Stomach (tissue), 9 donors: ENCODE results near the gene FHOD1. TPM values are rescaled to one million over a fixed set of nuclear protein-coding genes. Genes with fewer than 3 reads are reported as not detected.
A peak's percentile ranks its signal among the peaks of the same experiment; 100 is the strongest.

Source experiments
- DNase-seq, 2 donors: peaks; one replicate each; pipeline versions ENCODE4 v3.0.0 to v3.0.0-alpha.2; 2013 to 2019
- H3K27ac ChIP-seq, 5 donors: fragments of 200-600 bp in 4 of 5; sonication (generic) in 4 of 5; one replicate each; pipeline ENCODE4 v1.5.1; 2013 to 2019; ENCODE audit warnings: mild to moderate bottlenecking in 1 of 5, moderate library complexity in 1 of 5
- H3K27me3 ChIP-seq, 3 donors: fragments of 200-600 bp; sonication (generic); one replicate each; pipeline ENCODE4 v1.5.1; 2017 to 2019; ENCODE audit warnings: mixed run types in 1 of 3
- H3K36me3 ChIP-seq, 4 donors: fragments of 200-600 bp; sonication (generic); 1 replicate in 3 of 4; 2 replicates in 1 of 4; pipeline ENCODE4 v1.5.1; 2016 to 2019
- H3K4me1 ChIP-seq, 4 donors: fragments of 200-600 bp; sonication (generic); one replicate each; pipeline ENCODE4 v1.5.1; 2016 to 2019
- H3K4me3 ChIP-seq, 4 donors: fragments of 200-600 bp; sonication (generic) in 3 of 4; one replicate each; pipeline ENCODE4 v1.5.1; 2016 to 2019; ENCODE audit warnings: mild to moderate bottlenecking in 1 of 4
- H3K9me3 ChIP-seq, 4 donors: fragments of 200-600 bp; sonication (generic); one replicate each; pipeline ENCODE4 v1.5.1; 2016 to 2019
- EP300 ChIP-seq: sonication (generic); formaldehyde crosslinking; IDR thresholded peaks from one replicate; pipeline ENCODE4 v1.6.1; 2017; ENCODE audit warnings: antibody characterized with exemption
- POLR2A ChIP-seq, 4 donors: fragments of 450-650 bp; IDR thresholded peaks; one replicate each; pipeline ENCODE4 v1.6.1; 2016; ENCODE audit warnings: antibody characterized with exemption in 4 of 4, control low read depth in 2 of 4, mild to moderate bottlenecking in 1 of 4, moderate library complexity in 1 of 4
- POLR2AphosphoS5 ChIP-seq, 3 donors: sonication (generic); formaldehyde crosslinking; IDR thresholded peaks; one replicate each; pipeline ENCODE4 v1.6.1; 2016; ENCODE audit warnings: antibody characterized with exemption in 3 of 3
- WGBS, 5 donors: extraction: QIAGEN DNeasy Blood & Tissue Kit in 3 of 5; methylation state at CpG; one replicate each; pipeline versions ENCODE4 v1.1.5 to v1.1.7; 2013 to 2018; 5-methylcytosine and 5-hydroxymethylcytosine counted together
- intact Hi-C: fragments of 100-400 bp; cut with DNase I; formaldehyde crosslinking; loops from one replicate; pipeline ENCODE4 v1.15.1; 2023; ENCODE audit warnings: low total_unique reads
- polyA plus RNA-seq, 3 donors: library from polyadenylated mRNA; stranded (reverse); fragments of 200-250 nt; gene quantifications; one replicate each; pipeline ENCODE4 v1.2.3, GENCODE V29; 2013
- small RNA-seq, 4 donors: library from RNA; depleted of rRNA; stranded (forward); fragments of <200 nt; gene quantifications; one replicate each; pipeline ENCODE3, GENCODE V24; 2016
- total RNA-seq, 5 donors: library from RNA; depleted of rRNA; stranded (reverse); fragments of >200 nt; gene quantifications; one replicate each; pipeline versions ENCODE4 v1.1.0 to v1.2.3, GENCODE V29; 2014 to 2016
- TF ChIP-seq, protein P1 (sequence below), 7 experiments: fragments of 450-650 bp in 4 of 7; fragments of 200-600 bp in 3 of 7; sonication (generic) in 3 of 7; IDR thresholded peaks; one replicate each; pipeline ENCODE4 v1.5.1; 2016 to 2019; ENCODE audit warnings: antibody characterized with exemption in 7 of 7, control low read depth in 2 of 7, mild to moderate bottlenecking in 1 of 7
- donor health status: healthy with polysubstance abuse.
- donor health status: Bipolar disorder and iron deficiency.
- donor health status: healthy.

FHOD1 gene
- total and polyA plus RNA-seq, 8 donors: 6.1 to 101 (median 17.5) TPM

DNA sequence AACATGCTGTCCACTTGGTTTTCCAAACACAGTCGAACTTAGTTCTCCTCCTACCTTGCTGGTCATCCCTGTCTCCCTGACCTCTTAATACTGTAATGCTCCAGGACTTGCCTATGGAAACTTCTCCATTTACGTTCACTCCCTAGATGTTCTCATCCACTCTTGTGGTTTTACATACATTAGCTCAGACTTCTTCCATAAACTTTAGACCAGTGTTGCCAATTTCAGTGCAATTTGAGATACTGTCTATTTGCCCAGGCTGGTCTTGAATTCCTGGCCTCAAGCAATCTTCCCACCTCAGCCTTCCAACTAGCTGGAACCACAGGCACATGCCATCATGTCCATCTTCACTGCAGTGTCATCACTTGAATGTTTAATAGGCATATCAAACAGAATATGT, 65.0 kb downstream of the FHOD1 start:
- Histone ChIP-seq H3K9me3 (no peaks in the 10 kb centered on the region), H3K36me3 (no peaks in the 10 kb centered on the region), H3K27me3 (peaks cover 0 to 7% (median 0%) of the 10 kb centered on the region in 3 donors), H3K4me1 (peaks cover 37 to 80% (median 57%) of the 10 kb centered on the region in 4 donors), H3K27ac (peak overlapping the region in 3 of 5 donors; percentile 95 to 97 (median 96)), H3K4me3 (no peak overlapping the region)
- WGBS, 5 donors: 76 to 93% (median 87%) methylated on average over 2 of the region's 2 CpGs
- no peak for DNase-seq
- intact Hi-C loops: no loop called here
- TF ChIP-seq POLR2AphosphoS5 (IDR thresholded peaks at IDR 0.05) (no peak), POLR2A (IDR thresholded peaks at IDR 0.05) (no peak), EP300 (no peak)
- TF ChIP-seq, protein P1, sequence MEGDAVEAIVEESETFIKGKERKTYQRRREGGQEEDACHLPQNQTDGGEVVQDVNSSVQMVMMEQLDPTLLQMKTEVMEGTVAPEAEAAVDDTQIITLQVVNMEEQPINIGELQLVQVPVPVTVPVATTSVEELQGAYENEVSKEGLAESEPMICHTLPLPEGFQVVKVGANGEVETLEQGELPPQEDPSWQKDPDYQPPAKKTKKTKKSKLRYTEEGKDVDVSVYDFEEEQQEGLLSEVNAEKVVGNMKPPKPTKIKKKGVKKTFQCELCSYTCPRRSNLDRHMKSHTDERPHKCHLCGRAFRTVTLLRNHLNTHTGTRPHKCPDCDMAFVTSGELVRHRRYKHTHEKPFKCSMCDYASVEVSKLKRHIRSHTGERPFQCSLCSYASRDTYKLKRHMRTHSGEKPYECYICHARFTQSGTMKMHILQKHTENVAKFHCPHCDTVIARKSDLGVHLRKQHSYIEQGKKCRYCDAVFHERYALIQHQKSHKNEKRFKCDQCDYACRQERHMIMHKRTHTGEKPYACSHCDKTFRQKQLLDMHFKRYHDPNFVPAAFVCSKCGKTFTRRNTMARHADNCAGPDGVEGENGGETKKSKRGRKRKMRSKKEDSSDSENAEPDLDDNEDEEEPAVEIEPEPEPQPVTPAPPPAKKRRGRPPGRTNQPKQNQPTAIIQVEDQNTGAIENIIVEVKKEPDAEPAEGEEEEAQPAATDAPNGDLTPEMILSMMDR (IDR thresholded peaks at IDR 0.05): no peak

DNA sequence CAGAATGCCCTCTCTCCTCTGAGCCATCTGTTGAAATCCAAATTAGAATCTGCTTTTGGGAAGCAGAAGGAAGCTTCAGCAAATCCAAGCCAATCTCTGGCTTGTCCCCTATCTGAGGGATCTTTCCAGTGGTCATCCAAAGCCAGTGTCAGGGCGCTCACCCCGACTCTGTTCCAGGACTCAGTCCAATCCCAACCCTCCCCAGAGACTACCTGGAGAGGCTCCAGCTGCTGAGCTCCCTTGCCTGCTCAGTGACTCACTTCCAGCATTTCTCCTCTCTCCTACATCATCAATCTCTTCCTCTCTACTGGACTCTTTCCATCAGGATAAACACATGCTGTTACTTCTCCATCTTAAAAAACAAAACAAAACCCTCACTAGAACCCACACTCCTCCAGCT, 65.9 kb downstream of the FHOD1 start:
- peaks cover 37 to 89% (median 58%) of the 10 kb centered on the region in 4 donors for H3K4me1 ChIP-seq
- no peaks in the 10 kb centered on the region for H3K9me3 ChIP-seq
- DNase-seq: peak in 1 of 2 donors; percentile 64
- intact Hi-C loops: no loop called here
- no peak overlapping the region for H3K4me3 ChIP-seq
- H3K36me3 ChIP-seq: peaks cover 0 to 5% (median 0%) of the 10 kb centered on the region in 4 donors
- TF ChIP-seq EP300 (no peak), POLR2AphosphoS5 (IDR thresholded peaks at IDR 0.05) (peak in 1 of 3 donors; percentile 36)
- 65 to 71% (median 66%) methylated on average over 2 of the region's 2 CpGs; no CpG with 5 or more reads in 1 of the 5 donors for WGBS, 5 donors
- H3K27ac ChIP-seq: peak overlapping the region in 4 of 5 donors; percentile 63 to 97 (median 96)
- H3K27me3 ChIP-seq: peaks cover 0 to 7% (median 0%) of the 10 kb centered on the region in 3 donors

DNA sequence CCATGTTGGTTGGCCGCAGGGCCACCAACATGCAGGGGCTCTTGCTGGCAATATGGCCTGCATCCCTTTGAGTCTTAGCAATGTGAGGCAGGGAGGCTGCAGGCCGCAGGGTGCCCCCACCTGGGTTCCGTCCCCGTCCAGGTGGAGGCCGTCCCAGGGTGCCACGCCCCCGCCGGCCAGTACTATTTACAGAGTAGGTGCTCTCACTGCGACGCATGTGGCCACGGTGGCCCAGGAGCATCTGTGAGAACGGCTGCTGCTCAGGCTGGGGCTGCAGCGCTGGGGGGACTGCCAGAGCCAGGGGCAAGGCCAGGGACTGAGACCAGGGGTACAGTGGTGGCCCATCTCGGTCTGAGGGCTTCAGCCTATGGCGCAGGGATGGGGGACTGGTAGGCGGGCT, 67.1 kb downstream of the FHOD1 start:
- TF ChIP-seq EP300 (no peak), POLR2AphosphoS5 (IDR thresholded peaks at IDR 0.05) (no peak), POLR2A (IDR thresholded peaks at IDR 0.05) (no peak)
- TF ChIP-seq, protein P1 (IDR thresholded peaks at IDR 0.05): no peak
- Histone ChIP-seq H3K27me3 (peaks cover 0 to 7% (median 0%) of the 10 kb centered on the region in 3 donors), H3K27ac (no peak overlapping the region), H3K36me3 (peaks cover 0 to 7% (median 1%) of the 10 kb centered on the region in 4 donors), H3K4me3 (no peak overlapping the region), H3K4me1 (peaks cover 31 to 82% (median 52%) of the 10 kb centered on the region in 4 donors), H3K9me3 (no peaks in the 10 kb centered on the region)
- WGBS, 5 donors: 80 to 92% (median 87%) methylated on average over 13 to 16 of the region's 16 CpGs
- intact Hi-C loops: no loop called here
- DNase-seq: no peak

DNA sequence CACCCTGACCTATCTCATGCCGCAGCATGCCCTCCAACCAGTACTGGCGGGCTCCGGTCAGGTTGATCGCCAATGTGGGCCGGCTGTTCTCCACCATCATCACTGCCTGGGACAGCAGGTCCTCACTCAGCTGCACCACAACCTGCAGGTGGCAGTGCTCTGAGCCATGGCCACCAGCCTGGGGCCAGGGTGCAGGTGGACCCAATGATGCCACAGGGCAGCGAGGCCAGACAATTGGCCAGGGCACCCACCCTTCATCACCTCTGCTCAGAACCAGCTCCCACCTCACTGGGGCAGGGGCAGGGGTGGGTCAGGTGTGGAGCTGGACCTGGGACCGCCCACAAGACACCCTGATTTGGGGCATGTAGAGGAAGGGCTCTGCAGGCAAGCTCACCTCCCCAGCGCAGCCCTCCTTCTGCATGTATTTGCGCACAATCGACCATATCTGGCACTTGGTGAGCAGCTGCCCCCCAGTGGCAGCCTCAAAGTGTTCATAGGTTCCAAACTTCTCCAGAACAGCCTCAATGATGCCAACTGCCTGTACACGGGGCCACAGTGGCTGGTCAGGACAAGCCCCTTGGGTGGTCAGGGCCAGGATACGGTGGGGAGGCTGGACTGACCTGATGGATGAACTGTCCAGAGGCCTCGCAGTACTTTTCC, 67.7 kb downstream of the FHOD1 start:
- no peak overlapping the region for H3K27ac ChIP-seq
- no peaks in the 10 kb centered on the region for H3K9me3 ChIP-seq
- peaks cover 30 to 82% (median 51%) of the 10 kb centered on the region in 4 donors for H3K4me1 ChIP-seq
- no peak overlapping the region for H3K4me3 ChIP-seq
- H3K27me3 ChIP-seq: peaks cover 0 to 8% (median 0%) of the 10 kb centered on the region in 3 donors
- intact Hi-C loops: no loop called here
- no peak for DNase-seq
- TF ChIP-seq, protein P1 (IDR thresholded peaks at IDR 0.05): no peak
- TF ChIP-seq POLR2A (IDR thresholded peaks at IDR 0.05) (no peak), EP300 (no peak), POLR2AphosphoS5 (IDR thresholded peaks at IDR 0.05) (no peak)
- peaks cover 0 to 7% (median 1%) of the 10 kb centered on the region in 4 donors for H3K36me3 ChIP-seq
- WGBS, 5 donors: 84 to 94% (median 91%) methylated on average over 9 to 13 of the region's 13 CpGs

Small RNA genes lying within 50 kb of the gene (small RNA-seq; reads per million reads assigned to genes)
- gene MIR328: 13.2 to 15.5 (median 14.2) reads per million in 4 donors

Other genes with a start within 250 kb of the FHOD1 start
- 10 to 100 TPM in 4 of 5 donors, 1 to 10 TPM in 1; 4.1 to 68.1 (median 46.2) TPM for gene CBFB, start 218.3 kb downstream of the FHOD1 start, total RNA-seq
- 10 to 100 TPM; 13.1 to 17.7 (median 14.9) TPM for gene CBFB, start 218.3 kb downstream of the FHOD1 start, polyA plus RNA-seq
- 10 to 100 TPM in 3 of 5 donors, 1 to 10 TPM in 2; 4.6 to 39.6 (median 13.4) TPM for gene PHAF1, start 137.5 kb downstream of the FHOD1 start, total RNA-seq
- gene PHAF1, start 137.5 kb downstream of the FHOD1 start, polyA plus RNA-seq: 1 to 10 TPM; 5.1 to 7.6 (median 7.5) TPM
- gene B3GNT9, start 96.5 kb downstream of the FHOD1 start, total RNA-seq: 10 to 100 TPM in 1 of 5 donors, 1 to 10 TPM in 3, under 1 TPM in 1; 0.58 to 11.2 (median 4.3) TPM
- 1 to 10 TPM; 3.5 to 7.9 (median 4.0) TPM for gene B3GNT9, start 96.5 kb downstream of the FHOD1 start, polyA plus RNA-seq
- gene TRADD, start 87.6 kb downstream of the FHOD1 start, total RNA-seq: 100 to 1,000 TPM in 1 of 5 donors, 10 to 100 TPM in 4; 10.6 to 112 (median 38.4) TPM
- gene TRADD, start 87.6 kb downstream of the FHOD1 start, polyA plus RNA-seq: 10 to 100 TPM; 18.9 to 39.4 (median 34.8) TPM
- gene FBXL8, start 87.5 kb downstream of the FHOD1 start, total RNA-seq: 100 to 1,000 TPM in 1 of 5 donors, 10 to 100 TPM in 3, 1 to 10 TPM in 1; 5.5 to 412 (median 51.3) TPM
- gene FBXL8, start 87.5 kb downstream of the FHOD1 start, polyA plus RNA-seq: 10 to 100 TPM in 2 of 3 donors, 1 to 10 TPM in 1; 8.3 to 18.3 (median 10.7) TPM
- gene HSF4, start 82.7 kb downstream of the FHOD1 start, total RNA-seq: 100 to 1,000 TPM in 1 of 5 donors, 10 to 100 TPM in 3, 1 to 10 TPM in 1; 9.5 to 630 (median 36.5) TPM
- 10 to 100 TPM; 23.8 to 65.4 (median 27.9) TPM for gene HSF4, start 82.7 kb downstream of the FHOD1 start, polyA plus RNA-seq
- 100 to 1,000 TPM in 1 of 5 donors, 10 to 100 TPM in 4; 11.4 to 492 (median 39.4) TPM for gene NOL3, start 76.9 kb downstream of the FHOD1 start, total RNA-seq
- 10 to 100 TPM; 17.2 to 59.7 (median 21.5) TPM for gene NOL3, start 76.9 kb downstream of the FHOD1 start, polyA plus RNA-seq
- gene MATCAP1, start 63.5 kb downstream of the FHOD1 start, total RNA-seq: 100 to 1,000 TPM in 1 of 5 donors, 10 to 100 TPM in 4; 13.2 to 156 (median 24.0) TPM
- gene MATCAP1, start 63.5 kb downstream of the FHOD1 start, polyA plus RNA-seq: 10 to 100 TPM in 1 of 3 donors, 1 to 10 TPM in 2; 8.5 to 25.7 (median 9.5) TPM
- gene EXOC3L1, start 57.3 kb downstream of the FHOD1 start, total RNA-seq: 10 to 100 TPM in 3 of 5 donors, 1 to 10 TPM in 1, not detected in 1; 1.3 to 25.5 (median 14.5) TPM
- 1 to 10 TPM; 3.9 to 6.8 (median 4.0) TPM for gene EXOC3L1, start 57.3 kb downstream of the FHOD1 start, polyA plus RNA-seq
- gene E2F4, start 55.3 kb downstream of the FHOD1 start, total RNA-seq: 100 to 1,000 TPM in 2 of 5 donors, 10 to 100 TPM in 3; 36.8 to 304 (median 89.7) TPM
- gene E2F4, start 55.3 kb downstream of the FHOD1 start, polyA plus RNA-seq: 10 to 100 TPM; 32.8 to 44.3 (median 38.7) TPM
- 100 to 1,000 TPM in 2 of 5 donors, 10 to 100 TPM in 3; 11.6 to 133 (median 57.2) TPM for gene ELMO3, start 48.4 kb downstream of the FHOD1 start, total RNA-seq
- 10 to 100 TPM; 20.4 to 44.6 (median 37.1) TPM for gene ELMO3, start 48.4 kb downstream of the FHOD1 start, polyA plus RNA-seq
- gene TMEM208, start 20.4 kb downstream of the FHOD1 start, total RNA-seq: 100 to 1,000 TPM in 1 of 5 donors, 10 to 100 TPM in 3, 1 to 10 TPM in 1; 8.7 to 126 (median 46.4) TPM
- gene TMEM208, start 20.4 kb downstream of the FHOD1 start, polyA plus RNA-seq: 100 to 1,000 TPM in 1 of 3 donors, 10 to 100 TPM in 2; 39.6 to 141 (median 89.2) TPM
- 1 to 10 TPM in 2 of 5 donors, under 1 TPM in 2, not detected in 1; 0.89 to 5.3 (median 2.6) TPM for gene SLC9A5, start 1.5 kb upstream of the FHOD1 start, total RNA-seq
- under 1 TPM; 0.19 to 0.43 (median 0.31) TPM for gene SLC9A5, start 1.5 kb upstream of the FHOD1 start, polyA plus RNA-seq
- gene PLEKHG4, start 32.1 kb upstream of the FHOD1 start, total RNA-seq: 10 to 100 TPM in 2 of 5 donors, 1 to 10 TPM in 3; 2.3 to 57.1 (median 8.1) TPM
- gene PLEKHG4, start 32.1 kb upstream of the FHOD1 start, polyA plus RNA-seq: 1 to 10 TPM; 2.5 to 10.0 (median 3.1) TPM
- gene KCTD19, start 79.3 kb upstream of the FHOD1 start, total RNA-seq: 1 to 10 TPM in 2 of 5 donors, not detected in 3; 2.2 to 3.3 TPM
- under 1 TPM in 1 of 3 donors, not detected in 2; 0.03 TPM for gene KCTD19, start 79.3 kb upstream of the FHOD1 start, polyA plus RNA-seq
- gene LRRC36, start 79.3 kb upstream of the FHOD1 start, total RNA-seq: 10 to 100 TPM in 1 of 5 donors, under 1 TPM in 1, not detected in 3; 0.73 to 33.0 TPM
- gene LRRC36, start 79.3 kb upstream of the FHOD1 start, polyA plus RNA-seq: 1 to 10 TPM in 1 of 3 donors, under 1 TPM in 1, not detected in 1; 0.37 to 1.2 TPM
- 100 to 1,000 TPM in 1 of 5 donors, 10 to 100 TPM in 3, 1 to 10 TPM in 1; 5.8 to 127 (median 15.8) TPM for gene TPPP3, start 146.0 kb upstream of the FHOD1 start, total RNA-seq
- 10 to 100 TPM in 2 of 3 donors, 1 to 10 TPM in 1; 10.0 to 38.8 (median 11.8) TPM for gene TPPP3, start 146.0 kb upstream of the FHOD1 start, polyA plus RNA-seq
- 10 to 100 TPM in 2 of 5 donors, 1 to 10 TPM in 2, not detected in 1; 6.1 to 33.6 (median 11.6) TPM for gene ZDHHC1, start 169.0 kb upstream of the FHOD1 start, total RNA-seq
- 1 to 10 TPM; 2.0 to 4.7 (median 4.4) TPM for gene ZDHHC1, start 169.0 kb upstream of the FHOD1 start, polyA plus RNA-seq
- 100 to 1,000 TPM in 1 of 5 donors, 10 to 100 TPM in 1, 1 to 10 TPM in 1, under 1 TPM in 1, not detected in 1; 0.89 to 837 (median 9.6) TPM for gene HSD11B2, start 183.6 kb upstream of the FHOD1 start, total RNA-seq
- gene HSD11B2, start 183.6 kb upstream of the FHOD1 start, polyA plus RNA-seq: 10 to 100 TPM in 1 of 3 donors, 1 to 10 TPM in 2; 1.5 to 16.7 (median 2.9) TPM
- 100 to 1,000 TPM in 1 of 5 donors, 10 to 100 TPM in 4; 23.5 to 102 (median 72.2) TPM for gene ATP6V0D1, start 233.7 kb upstream of the FHOD1 start, total RNA-seq
- gene ATP6V0D1, start 233.7 kb upstream of the FHOD1 start, polyA plus RNA-seq: 100 to 1,000 TPM in 1 of 3 donors, 10 to 100 TPM in 2; 36.5 to 102 (median 57.7) TPM
- not detected for gene AGRP, start 236.1 kb upstream of the FHOD1 start, total RNA-seq
- gene AGRP, start 236.1 kb upstream of the FHOD1 start, polyA plus RNA-seq: not detected